CD14-positive monocyte (primary cell): ENCODE data around the gene RERE. TPM values are rescaled to one million over a fixed set of nuclear protein-coding genes. Genes with fewer than 3 reads are reported as not detected.

ENCODE experiments used
- DNase-seq, 3 donors: peaks; one replicate each; pipeline ENCODE4 v3.0.0-alpha.2; 2011 to 2022
- H2AFZ ChIP-seq: 2 replicates; pipeline ENCODE4 v1.6.0; 2012; ENCODE audit warnings: mild to moderate bottlenecking, low read depth, low read length, inconsistent platforms; ENCODE audit not compliant: insufficient read depth, poor library complexity, severe bottlenecking
- H3K27ac ChIP-seq, 2 donors: 1 replicate in 1 of 2; 2 replicates in 1 of 2; pipeline ENCODE4 v1.5.1; 2012 to 2013; ENCODE audit warnings: low read length in 2 of 2, control low read depth in 1 of 2, inconsistent platforms in 1 of 2, low read depth in 1 of 2, mild to moderate bottlenecking in 1 of 2
- H3K27me3 ChIP-seq, 2 donors: one replicate each; pipeline versions ENCODE4 v1.6.0 to v1.6.1; 2011 to 2013; ENCODE audit warnings: low read length in 2 of 2; ENCODE audit not compliant: control insufficient read depth in 2 of 2, insufficient read depth in 2 of 2
- H3K36me3 ChIP-seq, 2 donors: replicated peaks in 1 of 2; 1 replicate in 1 of 2; 2 replicates in 1 of 2; pipeline versions ENCODE4 v1.5.1 to v1.6.1; 2012 to 2013; ENCODE audit warnings: low read length in 2 of 2, control low read depth in 1 of 2, inconsistent platforms in 1 of 2, mild to moderate bottlenecking in 1 of 2; ENCODE audit not compliant: insufficient read depth in 2 of 2, control insufficient read depth in 1 of 2
- H3K4me1 ChIP-seq, 2 donors: 1 replicate in 1 of 2; 2 replicates in 1 of 2; pipeline versions ENCODE4 v1.5.1 to v1.6.1; 2012 to 2013; ENCODE audit warnings: low read length in 2 of 2, control low read depth in 1 of 2, inconsistent platforms in 1 of 2, mild to moderate bottlenecking in 1 of 2, moderate library complexity in 1 of 2; ENCODE audit not compliant: insufficient read depth in 2 of 2, control insufficient read depth in 1 of 2
- H3K4me2 ChIP-seq: replicated peaks from 2 replicates; pipeline ENCODE3; 2012; ENCODE audit warnings: low read length, moderate library complexity, mild to moderate bottlenecking; ENCODE audit not compliant: poor library complexity, severe bottlenecking; ENCODE audit errors: extremely low read depth
- H3K4me3 ChIP-seq, 3 experiments: fragments of 200-600 bp in 1 of 3; sonication (generic) in 1 of 3; replicated peaks in 1 of 3; 1 replicate in 2 of 3; 2 replicates in 1 of 3; pipeline ENCODE4 v1.5.1; 2011 to 2013; ENCODE audit warnings: low read length in 3 of 3, mild to moderate bottlenecking in 3 of 3, control low read depth in 2 of 3, low read depth in 2 of 3, inconsistent platforms in 1 of 3, moderate library complexity in 1 of 3
- H3K79me2 ChIP-seq: 2 replicates; pipeline ENCODE4 v1.6.0; 2012; ENCODE audit warnings: mild to moderate bottlenecking, control low read depth, inconsistent platforms, low read length, moderate library complexity; ENCODE audit not compliant: insufficient read depth
- H3K9ac ChIP-seq: 2 replicates; pipeline ENCODE4 v1.6.0; 2017; ENCODE audit warnings: low read length, mild to moderate bottlenecking; ENCODE audit not compliant: insufficient read depth, poor library complexity, severe bottlenecking
- H3K9me3 ChIP-seq, 2 donors: replicated peaks in 1 of 2; 1 replicate in 1 of 2; 2 replicates in 1 of 2; pipeline versions ENCODE4 v1.5.1 to v1.6.1; 2012 to 2013; ENCODE audit warnings: low read length in 2 of 2, control low read depth in 1 of 2; ENCODE audit not compliant: control insufficient read depth in 1 of 2, insufficient read depth in 1 of 2
- H4K20me1 ChIP-seq: 2 replicates; pipeline ENCODE4 v1.6.0; 2012; ENCODE audit warnings: mild to moderate bottlenecking, low read length, control low read depth, moderate library complexity; ENCODE audit not compliant: insufficient read depth
- H3K27ac Mint-ChIP-seq, 7 donors: one replicate each; pipeline ENCODE4 v1.8.0; 2020; ENCODE audit warnings: mild to moderate bottlenecking in 7 of 7, mixed read lengths in 7 of 7, moderate library complexity in 6 of 7, inconsistent platforms in 2 of 7
- H3K27me3 Mint-ChIP-seq, 3 donors: one replicate each; pipeline ENCODE4 v1.8.0; 2021 to 2022; ENCODE audit warnings: low read depth in 3 of 3, mild to moderate bottlenecking in 3 of 3, mixed read lengths in 3 of 3, moderate library complexity in 3 of 3, inconsistent platforms in 1 of 3
- H3K36me3 Mint-ChIP-seq, 2 donors: one replicate each; pipeline ENCODE4 v1.8.0; 2020; ENCODE audit warnings: mixed read lengths in 2 of 2, inconsistent platforms in 1 of 2, mild to moderate bottlenecking in 1 of 2
- H3K4me1 Mint-ChIP-seq: one replicate; pipeline ENCODE4 v1.8.0; 2020; ENCODE audit warnings: mild to moderate bottlenecking, mixed read lengths
- H3K4me3 Mint-ChIP-seq, 2 donors: one replicate each; pipeline ENCODE4 v1.8.0; 2020; ENCODE audit warnings: mild to moderate bottlenecking in 2 of 2, mixed read lengths in 2 of 2, moderate library complexity in 1 of 2
- H3K9me3 Mint-ChIP-seq, 7 donors: one replicate each; pipeline ENCODE4 v1.8.0; 2020 to 2022; ENCODE audit warnings: mixed read lengths in 7 of 7, mild to moderate bottlenecking in 6 of 7, moderate library complexity in 6 of 7, inconsistent platforms in 2 of 7
- WGBS: methylation state at CpG from one replicate; pipeline ENCODE4 v1.1.5; 2013; ENCODE audit warnings: missing lambda C conversion rate; ENCODE audit not compliant: insufficient coverage; 5-methylcytosine and 5-hydroxymethylcytosine counted together
- intact Hi-C, 2 donors: fragments of 100-400 bp; cut with micrococcal nuclease; formaldehyde crosslinking; loops; one replicate each; pipeline versions ENCODE4 v1.15.0 to v1.15.1; 2023
- polyA plus RNA-seq, 3 donors: library from polyadenylated mRNA; depleted of rRNA in 1 of 3; unstranded in 2 of 3; stranded (reverse) in 1 of 3; fragments of 300-500 nt in 2 of 3; fragments of >200 nt in 1 of 3; fragmentation: Illumina TruSeq in 2 of 3; gene quantifications; 1 replicate in 2 of 3; 2 replicates in 1 of 3; pipeline ENCODE4 v1.2.3, GENCODE V29; 2012 to 2021
- TF ChIP-seq, protein P1 (sequence below): fragments of 200-600 bp; IDR thresholded peaks from one replicate; pipeline ENCODE4 v1.8.0; 2022; ENCODE audit warnings: antibody characterized with exemption, mild to moderate bottlenecking

The RERE gene
- polyA plus RNA-seq, 3 donors, result 1.2 to 19.4 (median 3.8) TPM

DNA sequence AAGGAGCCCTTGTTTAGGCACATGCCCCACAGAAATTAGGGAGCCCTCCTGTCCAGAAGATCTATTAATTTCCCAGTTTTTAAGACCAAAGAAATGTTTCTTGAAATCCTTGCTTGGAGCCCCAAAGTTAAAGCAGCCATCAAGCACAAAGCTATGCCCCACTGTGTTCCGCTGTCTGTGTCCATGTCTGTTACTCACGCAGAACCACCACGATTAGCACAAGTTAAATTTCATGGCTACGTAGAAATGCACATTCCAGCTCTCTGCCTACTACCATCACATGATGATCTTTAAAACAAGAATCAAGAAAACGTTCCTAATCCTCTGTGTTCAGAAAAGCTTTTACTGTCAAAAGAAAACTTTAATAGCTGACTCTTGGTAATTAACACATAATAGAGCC lies 238.5 kb downstream of the RERE start:
- Histone ChIP-seq H3K27me3 (no peaks in the 10 kb centered on the region), H4K20me1 (no peaks in the 10 kb centered on the region), H3K9me3 (no peaks in the 10 kb centered on the region), H3K4me2 (no peak overlapping the region), H3K4me3 (no peak overlapping the region), H3K79me2 (no peaks in the 10 kb centered on the region), H3K36me3 (no peaks in the 10 kb centered on the region), H2AFZ (no peak overlapping the region), H3K4me1 (no peaks in the 10 kb centered on the region), H3K9ac (no peak overlapping the region), H3K27ac (no peak overlapping the region)
- Mint-ChIP-seq H3K36me3 (peaks cover 0 to 6% of the 10 kb centered on the region in 2 donors), H3K4me1 (no peaks in the 10 kb centered on the region), H3K27ac (no peak overlapping the region), H3K9me3 (no peaks in the 10 kb centered on the region), H3K27me3 (no peaks in the 10 kb centered on the region), H3K4me3 (no peak overlapping the region)
- TF ChIP-seq, protein P1, sequence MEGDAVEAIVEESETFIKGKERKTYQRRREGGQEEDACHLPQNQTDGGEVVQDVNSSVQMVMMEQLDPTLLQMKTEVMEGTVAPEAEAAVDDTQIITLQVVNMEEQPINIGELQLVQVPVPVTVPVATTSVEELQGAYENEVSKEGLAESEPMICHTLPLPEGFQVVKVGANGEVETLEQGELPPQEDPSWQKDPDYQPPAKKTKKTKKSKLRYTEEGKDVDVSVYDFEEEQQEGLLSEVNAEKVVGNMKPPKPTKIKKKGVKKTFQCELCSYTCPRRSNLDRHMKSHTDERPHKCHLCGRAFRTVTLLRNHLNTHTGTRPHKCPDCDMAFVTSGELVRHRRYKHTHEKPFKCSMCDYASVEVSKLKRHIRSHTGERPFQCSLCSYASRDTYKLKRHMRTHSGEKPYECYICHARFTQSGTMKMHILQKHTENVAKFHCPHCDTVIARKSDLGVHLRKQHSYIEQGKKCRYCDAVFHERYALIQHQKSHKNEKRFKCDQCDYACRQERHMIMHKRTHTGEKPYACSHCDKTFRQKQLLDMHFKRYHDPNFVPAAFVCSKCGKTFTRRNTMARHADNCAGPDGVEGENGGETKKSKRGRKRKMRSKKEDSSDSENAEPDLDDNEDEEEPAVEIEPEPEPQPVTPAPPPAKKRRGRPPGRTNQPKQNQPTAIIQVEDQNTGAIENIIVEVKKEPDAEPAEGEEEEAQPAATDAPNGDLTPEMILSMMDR, result no peak
- intact Hi-C loops, result no loop called here
- 98% methylated on average over 4 of the region's 5 CpGs for WGBS
- no peak for DNase-seq

DNA sequence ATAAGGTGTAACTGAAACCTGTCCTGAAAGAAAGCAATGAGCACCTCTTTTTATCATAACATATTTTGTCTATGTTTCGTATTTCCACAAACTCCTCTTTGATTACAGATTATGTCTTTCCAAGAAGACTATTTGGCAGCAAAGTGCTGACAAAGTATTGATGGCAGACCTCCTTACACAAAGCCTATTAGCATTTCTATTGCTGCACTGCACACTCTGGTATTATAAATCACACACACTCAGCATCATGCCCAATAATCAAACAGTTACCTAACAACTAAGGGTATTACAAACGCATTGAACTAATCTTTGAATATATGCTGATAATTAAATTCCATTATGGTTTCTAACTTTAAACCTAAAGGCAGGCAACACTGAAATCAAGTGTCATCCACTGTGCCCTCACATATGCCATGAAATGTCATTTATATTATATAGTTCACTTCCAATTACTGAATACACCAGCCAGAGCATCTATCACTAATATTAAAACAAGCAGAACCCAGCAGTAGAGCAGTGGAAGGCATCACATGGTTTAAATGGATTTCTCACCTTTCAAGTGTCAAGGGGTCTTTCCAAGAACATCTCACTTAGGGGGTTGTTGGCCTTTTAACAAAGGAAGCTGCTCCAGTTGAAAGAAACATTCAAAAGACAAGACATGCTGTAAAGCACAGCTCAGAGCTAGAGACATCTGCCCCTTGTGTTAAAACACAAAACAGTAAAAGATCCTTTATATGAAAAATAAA lies 239.1 kb downstream of the RERE start:
- WGBS, result 100% methylated on average over 1 of the region's 2 CpGs
- Histone ChIP-seq H3K4me1 (no peaks in the 10 kb centered on the region), H3K4me3 (no peak overlapping the region), H3K27ac (no peak overlapping the region), H3K36me3 (no peaks in the 10 kb centered on the region), H3K27me3 (no peaks in the 10 kb centered on the region), H3K79me2 (no peaks in the 10 kb centered on the region), H3K9me3 (no peaks in the 10 kb centered on the region), H4K20me1 (no peaks in the 10 kb centered on the region), H3K4me2 (no peak overlapping the region), H2AFZ (no peak overlapping the region), H3K9ac (no peak overlapping the region)
- H3K4me3 Mint-ChIP-seq, result no peak overlapping the region
- TF ChIP-seq, protein P1, result no peak
- no peaks in the 10 kb centered on the region for H3K27me3 Mint-ChIP-seq
- intact Hi-C loops, result no loop called here
- H3K9me3 Mint-ChIP-seq, result no peaks in the 10 kb centered on the region
- no peak overlapping the region for H3K27ac Mint-ChIP-seq
- H3K36me3 Mint-ChIP-seq, result peaks cover 0 to 6% of the 10 kb centered on the region in 2 donors
- DNase-seq, result no peak
- H3K4me1 Mint-ChIP-seq, result no peaks in the 10 kb centered on the region
